Measurements from ENCODE around the gene PSMB11. TPM values are rescaled to one million over a fixed set of nuclear protein-coding genes. Genes with fewer than 3 reads are reported as not detected.

Gene PSMB11
- total RNA-seq, 1 experiment from 2014 or later, result not detected

GRCh38 chr14:23055147-23055550 lies 13.1 kb downstream of the PSMB11 start:
- Mint-ChIP-seq H3K4me3 (peak overlapping the region in 1 of 2 experiments; percentile 44; a peak in 2 of 5 replicates), H3K27me3 (ENCODE audit: low read depth) (peaks cover 8% of the 10 kb centered on the region), H3K36me3 (ENCODE audit: insufficient read depth in 1 of 3, low read depth in 3 of 3) (peaks cover 7 to 37% (median 28%) of the 10 kb centered on the region in 3 experiments), H3K9me3 (no peaks in the 10 kb centered on the region), H3K4me1 (peaks cover 16 to 19% of the 10 kb centered on the region in 2 experiments), H3K27ac (no peak overlapping the region)
- H3K23ac ChIP-seq (ENCODE audit: insufficient read length, low read depth, low read length), result no peak overlapping the region
- H2BK20ac ChIP-seq (ENCODE audit: low read depth, low read length, poor library complexity, severe bottlenecking), result no peak overlapping the region
- no peak overlapping the region for H2BK5ac ChIP-seq (ENCODE audit: insufficient read length, low read length)
- H3K79me1 ChIP-seq (ENCODE audit: insufficient read depth, low read depth, low read length, poor library complexity, severe bottlenecking), result no peaks in the 10 kb centered on the region
- no peak overlapping the region for H3K9ac ChIP-seq (ENCODE audit: extremely low read depth, insufficient read length, low read length)
- DNase-seq, result no peak
- H4K91ac ChIP-seq (ENCODE audit: insufficient read length, low read depth, low read length), result no peak overlapping the region
- H3K4me2 ChIP-seq (ENCODE audit: insufficient read depth, insufficient read length, low read length), result no peak overlapping the region
- H2BK12ac ChIP-seq (ENCODE audit: insufficient read length, low read depth, low read length), result no peak overlapping the region
- no peaks in the 10 kb centered on the region for H3K27me3 ChIP-seq (ENCODE audit: insufficient read depth, low read length)
- H2BK15ac ChIP-seq (ENCODE audit: low read depth, low read length), result no peak overlapping the region
- no peaks in the 10 kb centered on the region; the same call in 1 of the 2 replicates for H3K4me1 ChIP-seq (ENCODE audit: insufficient read depth, low read length)
- no peak overlapping the region for H3T11ph ChIP-seq (ENCODE audit: low read length)
- H3K23me2 ChIP-seq (ENCODE audit: insufficient read length, low read depth, low read length, poor library complexity, severe bottlenecking), result peaks cover 15% of the 10 kb centered on the region
- no peak overlapping the region for H3K56ac ChIP-seq (ENCODE audit: insufficient read length, low read depth, low read length)
- no peak overlapping the region for H3K4ac ChIP-seq (ENCODE audit: low read depth, low read length)
- H4K8ac ChIP-seq (replicated peaks; ENCODE audit: insufficient read length, low read depth, low read length), result no peak overlapping the region
- WGBS (ENCODE audit: extremely low coverage, insufficient read length, low lambda C conversion rate), result no CpG with 5 or more reads among the region's 12 CpGs
- no peak for TF ChIP-seq CTCF (conservative IDR thresholded peaks at IDR 0.05)
- no peaks in the 10 kb centered on the region for H4K20me1 ChIP-seq (ENCODE audit: control insufficient read depth, insufficient read depth, insufficient read length)
- no peak overlapping the region for H4K5ac ChIP-seq (ENCODE audit: insufficient read length, low read depth, low read length)
- H2BK120ac ChIP-seq (ENCODE audit: low read depth, low read length, poor library complexity, severe bottlenecking), result no peak overlapping the region
- H2AFZ ChIP-seq (ENCODE audit: low read length), result no peak overlapping the region
- H3K9me3 ChIP-seq (ENCODE audit: control insufficient read depth, low read depth, low read length), result no peaks in the 10 kb centered on the region
- no peak overlapping the region for H3K18ac ChIP-seq (ENCODE audit: insufficient read length, low read depth, low read length)
- no peak overlapping the region for H3K27ac ChIP-seq (ENCODE audit: insufficient read length, low read depth, low read length)
- H3K14ac ChIP-seq (ENCODE audit: insufficient read depth, low read length), result no peak overlapping the region
- no peaks in the 10 kb centered on the region for H3K79me2 ChIP-seq (ENCODE audit: insufficient read depth, low read length)
- H2AK5ac ChIP-seq (ENCODE audit: insufficient read length, low read length), result no peak overlapping the region
